HG02943 (cell line): ENCODE results near the gene APOBEC3B.
"Not testable (repeated sequence)": the region's sequence is repeated elsewhere in the genome, so short reads cannot be mapped to it uniquely, and the experiment has no call there.

ENCODE experiments used
- ATAC-seq: cut with Tn5 transposase; IDR thresholded peaks from one replicate; pipeline ENCODE4 v1.9.1; 2021; ENCODE audit warnings: mild to moderate bottlenecking, low read depth, moderate library complexity; ENCODE audit not compliant: unreplicated experiment

The APOBEC3B gene

DNA sequence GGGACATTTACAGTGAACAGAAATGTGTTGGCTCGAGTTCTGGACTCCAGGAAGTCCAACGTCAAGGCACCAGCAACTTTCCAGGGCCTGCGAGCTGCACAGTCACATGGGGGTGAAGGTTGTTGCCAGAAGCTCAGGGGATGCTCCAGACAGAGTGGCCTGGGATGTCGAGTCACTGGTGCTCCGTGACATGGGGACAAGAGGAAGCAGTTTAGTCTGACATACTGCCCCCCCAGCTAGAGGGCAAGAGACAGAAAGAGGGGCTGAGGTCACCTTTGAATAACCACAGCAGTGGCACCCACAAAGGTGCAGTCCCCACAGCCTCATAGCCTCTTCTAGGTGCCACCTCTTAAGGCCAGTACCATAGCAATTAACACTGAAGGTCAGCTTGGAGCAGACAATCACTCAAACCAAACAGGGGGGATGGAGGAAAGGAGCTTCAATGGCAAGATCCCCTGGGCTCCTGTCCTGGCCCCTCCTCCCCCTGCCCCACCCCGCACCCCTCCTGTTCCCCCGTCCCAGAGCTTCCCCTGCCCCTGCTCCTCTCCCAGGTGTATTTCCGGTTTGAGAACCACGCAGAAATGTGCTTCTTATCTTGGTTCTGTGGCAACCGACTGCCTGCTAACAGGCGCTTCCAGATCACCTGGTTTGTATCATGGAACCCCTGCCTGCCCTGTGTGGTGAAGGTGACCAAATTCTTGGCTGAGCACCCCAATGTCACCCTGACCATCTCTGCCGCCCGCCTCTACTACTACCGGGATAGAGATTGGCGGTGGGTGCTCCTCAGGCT, 42.6 kb downstream of the APOBEC3B start:
- ATAC-seq: no peak

DNA sequence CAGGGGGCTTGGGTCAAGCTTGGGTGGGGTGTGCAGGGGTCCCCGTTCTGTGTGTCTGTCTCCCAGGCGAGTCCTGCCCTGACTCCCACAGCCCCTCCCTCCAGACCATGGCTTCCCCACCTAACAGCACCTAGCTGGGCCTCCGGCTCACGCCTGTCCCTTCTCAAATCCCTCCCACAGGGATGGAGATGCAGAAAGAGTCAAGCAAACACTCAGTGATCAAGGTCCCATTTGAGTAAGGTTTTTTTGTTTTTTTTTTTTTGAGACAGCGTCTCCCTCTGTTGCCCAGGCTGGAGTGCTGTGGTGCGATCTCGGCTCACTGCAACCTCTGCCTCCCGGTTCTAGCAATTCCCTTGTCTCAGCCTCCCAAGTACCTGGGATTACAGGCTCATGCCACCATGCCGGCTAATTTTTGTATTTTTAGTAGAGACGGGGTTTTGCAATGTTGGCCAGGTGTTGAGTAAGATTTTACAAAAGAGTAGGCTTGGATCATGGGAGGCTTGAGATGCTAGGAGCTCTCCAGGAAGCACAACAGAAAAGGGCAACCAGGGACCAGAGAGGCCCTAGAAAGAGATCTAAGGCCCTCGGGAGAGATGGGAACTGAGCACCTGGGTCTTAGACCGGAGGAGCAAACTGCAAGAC, 44.5 kb downstream of the APOBEC3B start:
- no peak for ATAC-seq

DNA sequence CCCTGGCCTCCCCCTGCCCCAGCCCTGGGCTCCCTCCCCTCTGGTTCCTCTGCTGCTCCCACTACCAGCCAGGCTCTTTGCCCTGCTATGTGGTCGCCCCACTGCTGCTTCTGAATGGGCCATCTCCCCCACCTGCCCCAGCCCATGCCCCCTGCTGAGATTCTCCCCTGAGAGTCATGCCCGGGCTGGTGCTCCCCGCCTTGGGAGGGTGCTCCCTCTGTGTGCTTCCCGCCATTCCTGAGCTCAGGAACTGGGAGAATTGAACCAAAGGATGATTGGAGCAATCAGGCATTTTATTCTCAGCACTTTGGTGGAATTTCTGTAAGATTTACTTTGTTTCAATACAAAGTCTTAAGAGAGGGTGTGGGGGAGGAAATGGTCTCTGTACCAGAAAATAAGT, 45.6 kb downstream of the APOBEC3B start:
- ATAC-seq: no peak

DNA sequence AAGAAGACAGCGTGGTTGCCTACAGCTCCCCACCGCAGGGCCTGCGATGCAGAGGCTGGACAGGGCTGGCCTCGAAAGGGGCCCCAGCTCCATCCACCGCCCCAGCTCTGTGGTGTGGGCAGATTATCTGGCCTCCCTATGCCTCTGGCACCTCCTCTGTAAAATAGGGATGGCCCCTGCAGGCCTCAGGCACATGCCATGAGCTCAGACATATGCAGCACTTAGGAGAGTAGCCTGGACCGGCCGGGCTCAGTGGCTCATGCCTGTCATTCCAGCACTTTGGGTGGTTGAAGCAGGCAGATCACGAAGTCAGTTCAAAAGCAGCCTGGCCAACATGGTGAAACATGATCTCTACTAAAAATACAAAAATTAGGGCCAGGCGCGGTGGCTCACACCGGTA, 46.1 kb downstream of the APOBEC3B start:
- ATAC-seq: no peak

DNA sequence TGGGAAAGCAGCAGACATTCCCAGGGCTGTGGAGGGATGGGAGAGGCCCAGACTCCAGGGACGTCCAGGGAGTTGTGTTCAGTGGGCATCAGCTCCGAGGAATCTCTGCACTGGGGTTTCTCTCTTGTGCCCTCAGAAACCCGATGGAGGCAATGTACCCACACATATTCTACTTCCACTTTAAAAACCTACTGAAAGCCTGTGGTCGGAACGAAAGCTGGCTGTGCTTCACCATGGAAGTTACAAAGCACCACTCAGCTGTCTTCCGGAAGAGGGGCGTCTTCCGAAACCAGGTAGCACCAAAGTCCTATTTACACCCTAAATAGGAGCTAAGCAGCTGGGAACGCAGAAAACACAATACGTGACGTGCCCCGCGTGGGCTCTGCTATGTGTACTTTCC, 47.1 kb downstream of the APOBEC3B start:
- no peak for ATAC-seq

DNA sequence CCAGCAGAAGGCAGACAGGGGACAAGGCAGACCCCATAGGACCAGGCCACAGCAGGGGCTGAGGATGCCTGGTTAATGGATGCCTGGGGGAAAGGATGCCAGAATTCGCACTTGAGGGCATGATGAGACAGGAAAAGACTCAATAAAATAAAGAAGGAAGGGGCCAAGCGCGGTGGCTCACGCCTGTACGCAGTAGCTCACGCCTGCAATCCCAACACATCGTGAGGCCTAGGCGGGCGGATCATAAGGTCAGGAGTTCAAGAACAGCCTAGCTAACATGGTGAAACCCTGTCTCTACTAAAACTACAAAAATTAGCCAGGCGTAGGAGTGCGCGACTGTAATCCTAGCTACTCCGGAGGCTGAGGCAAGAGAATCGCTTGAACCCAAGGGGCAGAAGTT, 48.6 kb downstream of the APOBEC3B start:
- ATAC-seq: no peak

DNA sequence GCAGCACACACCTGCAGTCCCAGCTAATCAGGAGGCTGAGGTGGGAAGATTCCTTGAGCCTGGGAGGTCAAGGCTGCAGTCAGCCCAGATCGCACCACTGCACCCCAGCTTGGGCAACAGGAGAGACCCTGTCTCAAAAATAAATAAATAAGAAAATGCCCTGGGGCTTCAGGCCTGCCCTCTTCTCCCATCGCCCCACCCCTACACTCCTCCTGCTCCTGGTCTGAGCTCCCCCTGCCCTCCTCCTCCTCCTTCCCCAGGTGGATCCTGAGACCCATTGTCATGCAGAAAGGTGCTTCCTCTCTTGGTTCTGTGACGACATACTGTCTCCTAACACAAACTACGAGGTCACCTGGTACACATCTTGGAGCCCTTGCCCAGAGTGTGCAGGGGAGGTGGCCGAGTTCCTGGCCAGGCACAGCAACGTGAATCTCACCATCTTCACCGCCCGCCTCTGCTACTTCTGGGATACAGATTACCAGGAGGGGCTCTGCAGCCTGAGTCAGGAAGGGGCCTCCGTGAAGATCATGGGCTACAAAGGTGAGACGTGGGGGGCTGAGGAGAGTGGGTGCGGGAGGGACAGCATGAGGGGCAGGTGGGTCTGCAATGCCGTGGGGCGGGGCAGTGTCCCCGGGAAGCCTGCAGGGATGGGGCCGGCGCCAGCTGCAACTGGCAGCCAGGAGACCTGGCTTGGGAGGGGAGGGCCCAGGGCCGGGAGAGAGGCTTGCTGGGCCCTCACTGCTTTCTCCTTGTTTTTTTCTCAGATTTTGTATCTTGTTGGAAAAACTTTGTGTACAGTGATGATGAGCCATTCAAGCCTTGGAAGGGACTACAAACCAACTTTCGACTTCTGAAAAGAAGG, 49.5 kb downstream of the APOBEC3B start:
- ATAC-seq: not testable (repeated sequence)

DNA sequence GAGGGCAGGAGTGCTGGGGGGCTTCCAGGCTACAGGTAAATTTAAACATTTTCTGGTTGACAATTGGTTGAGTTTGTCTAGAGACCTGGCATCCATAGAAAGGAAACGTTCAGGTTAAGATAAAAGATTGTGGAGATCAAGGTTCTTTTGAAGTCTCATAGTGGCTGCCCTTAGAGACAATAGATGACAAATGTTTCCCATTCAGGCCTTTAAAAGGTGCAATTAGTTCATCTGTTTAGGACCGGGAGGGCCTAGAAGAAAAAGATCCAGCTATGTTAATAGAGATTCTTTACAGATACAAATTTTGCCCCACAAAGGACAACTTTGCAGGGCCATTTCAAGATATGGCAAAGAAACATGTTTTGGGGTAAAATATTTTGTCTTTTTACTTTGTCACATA, 54.9 kb downstream of the APOBEC3B start:
- not testable (repeated sequence) for ATAC-seq

DNA sequence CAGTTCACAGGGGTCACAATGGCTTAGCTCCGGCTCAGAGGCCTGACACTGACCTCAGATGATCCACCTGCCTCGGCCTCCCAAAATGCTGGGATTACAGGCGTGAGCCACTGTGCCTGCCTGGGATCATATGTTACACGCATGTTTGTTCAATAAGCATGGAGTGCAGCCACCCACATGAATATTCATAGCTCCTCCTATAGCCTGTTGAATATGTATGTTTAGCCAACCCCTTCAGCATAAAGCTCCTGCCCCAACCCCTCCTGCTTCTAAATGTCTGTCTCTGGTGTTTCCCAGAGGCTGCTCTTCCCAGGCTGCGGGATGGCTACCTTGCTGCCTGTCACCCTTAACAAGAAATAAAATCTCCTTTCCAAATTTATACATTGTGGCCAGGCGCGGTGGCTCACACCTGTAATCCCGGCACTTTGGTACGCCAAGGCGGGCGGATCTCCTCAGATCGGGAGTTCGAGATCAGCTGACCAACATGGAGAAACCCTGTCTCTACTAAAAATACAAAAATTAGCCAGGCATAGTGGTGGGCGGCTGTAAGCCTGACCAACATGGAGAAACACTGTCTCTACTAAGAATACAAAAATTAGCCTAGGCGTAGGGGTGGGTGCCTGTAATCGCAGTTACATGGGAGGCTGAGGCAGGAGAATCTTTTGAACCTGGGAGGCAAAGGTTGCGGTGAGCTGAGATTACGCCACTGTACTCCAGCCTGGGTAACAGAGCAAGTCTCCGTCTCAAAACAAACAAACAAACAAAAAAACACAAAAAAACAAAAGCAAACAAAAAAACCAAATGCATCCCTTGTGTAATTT, 57.4 kb downstream of the APOBEC3B start:
- ATAC-seq: no peak

DNA sequence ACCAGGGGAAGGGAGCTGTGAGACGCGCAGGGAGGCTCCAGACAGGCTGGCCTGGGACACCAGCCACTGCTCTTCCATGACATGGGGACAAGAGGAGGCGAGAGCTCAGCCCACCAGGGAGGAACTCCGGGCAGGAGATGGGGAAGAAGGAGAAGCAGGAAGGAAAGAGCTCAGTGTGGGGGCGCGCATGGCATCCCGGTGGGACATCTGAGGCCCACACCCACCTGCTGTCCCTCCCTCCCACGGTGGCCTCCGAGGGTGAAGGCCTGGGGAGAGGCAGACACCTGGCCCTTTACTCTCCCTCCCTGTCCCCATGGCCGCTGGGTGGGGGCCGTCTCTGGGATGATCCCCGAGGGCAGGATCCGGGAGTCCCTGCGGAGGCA, 58.0 kb downstream of the APOBEC3B start:
- ATAC-seq: peak; percentile 16

DNA sequence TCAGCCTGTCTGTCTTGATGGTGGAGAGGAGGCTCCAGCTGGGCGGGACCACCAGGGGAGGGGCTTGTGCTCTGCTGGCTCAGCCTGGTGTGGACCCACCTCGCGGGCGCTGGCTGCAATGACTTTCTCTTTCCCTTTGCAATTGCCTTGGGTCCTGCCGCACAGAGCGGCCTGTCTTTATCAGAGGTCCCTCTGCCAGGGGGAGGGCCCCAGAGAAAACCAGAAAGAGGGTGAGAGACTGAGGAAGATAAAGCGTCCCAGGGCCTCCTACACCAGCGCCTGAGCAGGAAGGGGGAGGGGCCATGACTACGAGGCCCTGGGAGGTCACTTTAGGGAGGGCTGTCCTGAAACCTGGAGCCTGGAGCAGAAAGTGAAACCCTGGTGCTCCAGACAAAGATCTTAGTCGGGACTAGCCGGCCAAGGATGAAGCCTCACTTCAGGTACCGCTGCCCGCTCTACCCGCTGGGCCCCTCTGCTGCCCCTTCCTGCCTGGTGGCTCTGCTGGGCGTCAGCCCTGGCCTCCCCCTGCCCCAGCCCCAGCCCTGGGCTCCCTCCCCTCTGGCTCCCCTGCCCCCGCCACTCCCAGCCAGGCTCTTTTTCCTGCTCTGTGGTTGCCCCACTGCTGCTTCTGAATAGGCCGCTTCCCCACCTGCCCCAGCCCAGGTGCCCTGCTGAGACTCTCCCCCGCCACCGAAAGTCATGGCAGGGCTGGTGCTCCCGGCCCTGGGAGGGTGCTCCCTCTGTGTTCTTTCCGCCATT, 58.6 kb downstream of the APOBEC3B start, which contains the start of gene APOBEC3F:
TSS of gene APOBEC3F (plus strand) at position 327 of the 759 bp plus-strand sequence. CDS start at position 424, 97 bp downstream.
- peak; percentile 76 for ATAC-seq

DNA sequence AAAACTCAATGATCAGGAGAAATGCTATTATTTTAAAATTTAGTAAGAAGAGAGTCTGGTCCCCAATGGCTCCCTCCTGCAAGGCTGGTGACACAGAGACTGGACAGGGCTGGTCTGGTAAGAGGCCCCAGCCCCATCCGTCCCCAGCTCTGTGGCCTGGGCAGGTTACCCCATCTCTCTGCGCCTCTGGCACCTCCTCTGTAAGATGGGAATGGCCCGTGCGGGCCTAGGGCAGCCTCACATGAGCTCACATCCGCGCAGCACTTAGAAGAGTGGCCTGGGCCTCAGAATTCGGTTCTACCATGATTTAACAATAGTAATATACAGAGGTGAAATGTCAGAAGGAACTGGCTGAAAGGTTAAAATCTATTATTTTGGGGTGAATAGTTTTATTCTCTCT, 59.8 kb downstream of the APOBEC3B start:
- no peak for ATAC-seq
